Measurements from ENCODE around the gene SOX12.

The SOX12 gene

GRCh38 chr20:301886-302848 is 23.2 kb upstream of the SOX12 start:
- DNase-seq = no peak

DNA sequence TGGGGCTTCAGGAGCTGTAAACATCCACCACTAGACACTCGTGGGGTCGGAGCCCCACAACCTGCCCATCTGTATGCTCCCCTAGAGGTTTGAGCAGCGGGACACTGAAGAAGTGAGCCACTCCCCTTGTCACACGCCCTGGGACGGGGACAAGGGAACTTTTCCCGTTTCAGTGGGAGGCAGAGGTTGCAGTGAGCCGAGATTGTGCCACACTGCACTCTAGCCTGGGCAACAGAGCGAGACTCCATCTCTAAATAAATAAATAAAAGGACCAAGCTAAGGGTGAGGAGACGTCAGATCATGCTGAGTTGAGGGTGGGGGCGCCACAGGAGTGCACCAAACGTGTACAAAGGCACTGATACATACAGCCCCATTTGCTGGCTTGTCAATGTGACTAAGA is 19.6 kb upstream of the SOX12 start:
- no peak for DNase-seq

GRCh38 chr20:308427-309038 is 16.8 kb upstream of the SOX12 start:
- no peak for DNase-seq

GRCh38 chr20:309306-309840 is 16.0 kb upstream of the SOX12 start:
- DNase-seq = peak; percentile 56

GRCh38 chr20:309841-310644 is 15.3 kb upstream of the SOX12 start:
- DNase-seq = peak; percentile 100

DNA sequence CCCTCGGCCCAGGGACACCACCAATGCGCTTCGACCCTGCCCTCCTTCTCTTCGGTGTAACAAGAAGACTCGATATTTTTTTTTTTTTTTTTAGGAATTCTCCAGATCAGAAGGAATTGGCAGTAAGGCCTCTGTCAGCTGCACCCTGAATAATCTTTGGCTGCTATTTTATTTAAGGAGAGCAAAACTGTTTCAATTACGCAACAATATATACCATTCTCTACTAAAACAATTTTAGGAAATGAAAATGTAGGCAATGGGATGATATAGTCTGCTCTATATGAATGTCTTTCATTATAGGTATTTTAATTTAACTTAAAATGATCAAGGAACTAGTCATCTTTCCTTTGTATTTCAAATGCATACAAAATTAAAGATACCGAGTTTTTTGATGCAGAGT is 14.7 kb upstream of the SOX12 start:
- DNase-seq = no peak

DNA sequence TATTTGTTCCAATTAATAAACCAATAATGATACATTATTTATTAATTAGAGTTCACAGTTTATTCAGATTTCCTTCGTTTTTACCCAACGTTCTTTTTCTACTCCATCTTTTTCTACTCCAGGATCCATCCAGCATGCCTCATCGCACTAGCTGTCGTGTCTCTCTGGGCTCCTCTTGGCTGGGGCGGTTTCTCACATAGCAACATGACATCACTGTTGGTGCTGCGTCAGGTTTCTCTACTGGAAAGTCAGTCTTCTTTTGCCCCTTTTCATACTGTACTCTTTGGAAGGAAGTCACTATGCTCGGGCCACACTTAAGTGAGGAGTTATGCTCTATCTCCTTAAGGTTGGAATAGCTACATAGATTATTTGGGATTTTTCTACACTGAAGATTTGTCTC is 13.7 kb upstream of the SOX12 start:
- DNase-seq = no peak

DNA sequence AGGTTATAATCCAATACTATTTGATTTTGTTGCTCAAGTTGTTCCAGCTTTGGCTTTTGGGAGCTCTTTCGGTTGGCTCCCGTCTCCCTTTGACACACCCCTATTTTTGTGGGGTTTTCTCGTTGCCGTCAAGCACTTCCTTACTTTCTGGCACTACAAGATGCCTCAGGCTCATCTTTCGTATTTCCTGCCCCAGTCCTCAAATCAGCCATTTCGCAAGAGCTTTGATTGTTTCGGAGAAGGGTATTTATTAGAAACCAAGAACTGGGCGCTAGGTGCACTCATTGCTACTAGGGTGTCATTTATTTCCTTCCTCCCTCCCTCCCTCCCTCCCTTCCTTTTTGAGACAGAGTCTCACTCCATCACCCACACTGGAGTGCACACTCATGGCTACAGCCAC is 13.3 kb upstream of the SOX12 start:
- DNase-seq = no peak

DNA sequence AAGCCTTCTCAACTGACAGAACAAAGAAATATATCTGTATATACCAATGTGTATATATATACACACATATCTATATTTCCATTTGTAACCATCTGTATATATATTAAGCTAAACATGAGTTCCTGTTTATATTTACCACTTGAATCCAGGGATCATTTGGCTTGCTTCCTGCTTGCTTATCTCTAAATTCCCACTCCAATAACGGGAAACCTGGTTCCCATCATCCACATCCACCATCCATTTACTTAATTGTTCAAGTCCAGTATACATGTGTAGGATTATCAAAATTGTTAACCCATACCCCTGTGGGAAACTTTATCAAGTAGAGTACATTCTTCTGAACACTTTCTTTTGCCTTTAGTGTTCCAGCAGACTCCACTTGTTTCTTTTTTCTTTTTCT is 12.5 kb upstream of the SOX12 start:
- no peak for DNase-seq

DNA sequence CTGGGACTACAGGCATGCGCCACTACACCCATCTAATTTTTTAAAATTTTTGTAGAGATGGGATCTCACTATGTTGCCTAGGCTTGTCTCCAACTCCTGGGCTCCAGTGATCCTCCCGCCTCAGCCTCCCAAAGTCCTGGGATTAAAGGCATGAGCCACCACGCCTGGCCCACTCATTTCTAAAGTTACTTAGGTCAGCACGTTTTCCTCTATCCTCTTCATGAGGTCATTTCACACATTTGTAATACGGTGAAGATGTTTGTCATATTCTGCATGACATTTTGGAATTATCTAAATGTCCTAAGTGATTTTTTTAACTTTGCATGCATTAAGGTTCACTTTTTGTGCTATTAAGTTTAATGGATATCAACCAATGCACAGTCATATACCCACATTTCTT is 11.9 kb upstream of the SOX12 start:
- DNase-seq = no peak

DNA sequence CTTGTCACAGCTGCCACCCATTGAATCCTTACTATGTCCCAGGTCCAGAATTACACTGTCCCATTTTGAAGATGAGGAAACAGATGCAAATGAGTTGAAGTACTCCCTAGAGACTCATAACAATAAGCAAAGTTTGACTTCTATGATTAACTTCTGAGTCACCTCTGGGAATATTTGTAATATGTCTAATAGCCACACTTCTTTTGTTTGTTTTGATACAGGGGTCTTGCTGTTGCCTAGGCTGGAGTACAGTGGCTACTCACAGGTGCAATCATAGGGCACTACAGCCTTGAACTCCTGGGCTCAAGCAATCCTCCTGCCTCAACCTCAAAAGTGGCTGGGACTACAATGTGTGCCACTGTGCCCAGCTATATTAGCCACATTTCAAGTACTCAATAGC is 11.4 kb upstream of the SOX12 start:
- DNase-seq = no peak

GRCh38 chr20:316316-317068 is 8.9 kb upstream of the SOX12 start:
- no peak for DNase-seq

DNA sequence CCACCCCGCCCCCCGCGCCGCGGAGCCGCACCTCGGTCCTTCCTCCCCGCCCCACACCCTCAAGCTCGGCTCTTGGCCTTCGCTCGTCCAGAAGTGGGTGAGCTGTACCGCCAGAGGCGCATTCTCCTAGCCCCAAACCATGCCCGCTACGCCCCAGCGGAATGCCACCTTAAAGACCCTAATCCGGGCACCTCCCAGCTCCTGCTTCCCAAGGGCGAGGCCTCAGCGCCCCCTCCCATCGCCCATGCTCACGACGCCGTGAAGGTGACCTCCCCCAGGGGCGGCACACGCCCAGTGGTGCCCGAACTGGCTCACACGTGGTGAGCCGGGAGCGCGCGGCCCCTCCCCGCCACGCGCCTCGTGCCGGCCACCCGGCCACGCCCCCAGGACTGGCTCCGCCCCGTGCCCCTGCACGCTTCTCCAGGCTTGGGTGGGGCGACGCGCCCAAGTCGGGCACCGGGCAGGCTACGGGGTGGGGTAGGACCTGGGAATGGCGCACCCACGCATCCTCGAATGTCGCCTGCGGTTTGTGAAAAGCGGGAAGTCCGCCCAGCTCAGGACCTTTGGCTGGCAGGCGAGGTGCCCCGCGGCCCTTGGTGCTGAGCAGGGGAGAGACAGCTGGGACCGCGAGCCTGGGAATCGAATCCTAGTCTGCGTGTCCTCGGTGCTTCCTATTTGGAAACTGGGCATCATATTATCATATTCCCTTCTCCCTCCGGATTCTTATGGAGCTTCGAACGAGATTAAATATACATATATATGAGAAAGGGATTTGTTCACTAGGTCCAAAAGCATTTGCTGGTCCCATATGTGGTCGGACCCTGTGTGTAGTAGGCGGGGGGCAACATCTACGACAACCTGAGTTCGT is 941 bp upstream of the SOX12 start:
- peak; percentile 96 for DNase-seq

GRCh38 chr20:325889-326644 is 715 bp downstream of the SOX12 start:
- DNase-seq = peak; percentile 84

GRCh38 chr20:326645-327185 is 1.4 kb downstream of the SOX12 start:
- peak; percentile 45 for DNase-seq

GRCh38 chr20:327186-328026 is 2.1 kb downstream of the SOX12 start:
- DNase-seq = peak; percentile 94

DNA sequence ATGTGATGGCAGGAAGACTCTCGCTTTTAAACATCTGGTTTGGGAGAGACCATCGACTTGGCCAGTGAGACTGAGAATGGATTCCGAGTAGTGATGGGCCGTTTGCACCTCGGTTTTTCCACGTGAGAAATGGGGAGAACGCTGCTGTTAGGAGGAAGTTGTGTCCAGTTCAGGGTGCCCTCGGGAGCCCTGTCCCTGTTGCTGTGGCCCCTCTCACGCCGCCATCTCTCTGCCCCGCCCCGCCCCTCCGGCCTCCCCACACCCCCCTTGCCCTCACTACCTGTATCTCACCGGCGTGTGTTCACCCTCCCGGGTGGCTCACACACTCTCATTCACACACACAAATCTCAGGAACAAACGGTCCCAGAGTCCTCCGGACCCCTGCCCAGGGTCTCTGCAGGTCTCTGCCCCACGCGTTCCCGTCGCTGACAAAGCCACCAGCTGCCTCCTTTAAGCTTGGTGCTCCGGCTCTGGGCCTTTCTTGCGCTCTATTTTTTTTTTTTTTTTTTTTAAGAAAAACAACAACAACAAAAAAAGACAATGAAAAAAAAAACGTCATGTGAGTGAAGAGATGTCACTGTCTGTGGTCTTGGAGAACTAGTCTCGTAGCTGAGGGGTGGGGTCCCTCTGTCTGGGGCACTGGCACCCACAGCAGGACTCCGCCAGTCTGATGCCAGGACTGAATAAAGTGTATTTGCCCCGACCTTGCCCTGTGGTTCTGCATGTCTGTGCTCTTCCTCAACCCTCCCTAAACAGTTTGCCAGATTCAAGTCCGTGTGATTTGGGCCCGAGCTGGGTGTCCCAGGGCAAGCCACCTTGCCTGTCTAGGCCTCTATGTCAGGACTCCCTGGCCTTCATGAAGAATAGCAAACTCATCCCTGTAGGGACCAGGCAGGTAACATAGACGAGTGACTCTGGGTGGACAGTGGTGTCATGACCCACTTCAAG is 2.9 kb downstream of the SOX12 start:
- DNase-seq = no peak
